GM12875 (cell line): ENCODE measurements around the gene CSH2.
"Not testable (repeated sequence)": the region's sequence is repeated elsewhere in the genome, so short reads cannot be mapped to it uniquely, and the experiment has no call there.

Experiments
- H3K4me3 ChIP-seq: one replicate; pipeline ENCODE4 v1.5.1; 2011; ENCODE audit warnings: low read depth, low read length, control low read depth
- CTCF ChIP-seq: IDR thresholded peaks from 2 replicates; pipeline ENCODE4 v1.5.1; 2011; ENCODE audit warnings: low read depth, mild to moderate bottlenecking, control low read depth, inconsistent platforms, low read length, moderate library complexity, borderline replicate concordance; ENCODE audit not compliant: insufficient read depth

CSH2 gene

DNA sequence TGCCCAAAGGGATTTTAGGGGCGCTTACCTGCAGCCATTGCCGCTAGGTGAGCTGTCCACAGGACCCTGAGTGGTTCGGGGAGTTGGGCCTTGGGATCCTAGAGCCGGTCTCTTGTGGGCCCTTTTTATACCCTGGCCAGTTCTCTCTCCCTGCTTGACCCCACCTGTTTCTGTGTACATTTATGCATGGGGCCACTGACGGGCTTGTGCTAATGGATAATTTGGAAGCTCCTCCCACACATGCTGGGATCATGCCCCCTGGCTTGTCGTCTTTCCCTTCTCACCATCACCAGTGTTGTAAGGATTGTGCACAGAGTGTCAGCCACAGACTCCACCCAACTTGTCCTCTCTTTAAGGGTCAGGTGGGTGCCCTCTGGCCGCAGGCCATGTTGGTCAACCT, at the start of gene CSH2:
CSH2 (minus strand) TSS at position 101 of the 400 bp plus-strand sequence; CDS start at position 38, 63 bp downstream.
- H3K4me3 ChIP-seq: not testable (repeated sequence)

- not testable (repeated sequence) for H3K4me3 ChIP-seq
Measured at GRCh38 chr17:63922402-63922801, 48.9 kb upstream of the CSH2 start.

GRCh38 chr17:63920779-63921178, 47.3 kb upstream of the CSH2 start:
- not testable (repeated sequence) for H3K4me3 ChIP-seq

- H3K4me3 ChIP-seq: not testable (repeated sequence)
Measured at GRCh38 chr17:63920050-63920449, 46.6 kb upstream of the CSH2 start.

DNA sequence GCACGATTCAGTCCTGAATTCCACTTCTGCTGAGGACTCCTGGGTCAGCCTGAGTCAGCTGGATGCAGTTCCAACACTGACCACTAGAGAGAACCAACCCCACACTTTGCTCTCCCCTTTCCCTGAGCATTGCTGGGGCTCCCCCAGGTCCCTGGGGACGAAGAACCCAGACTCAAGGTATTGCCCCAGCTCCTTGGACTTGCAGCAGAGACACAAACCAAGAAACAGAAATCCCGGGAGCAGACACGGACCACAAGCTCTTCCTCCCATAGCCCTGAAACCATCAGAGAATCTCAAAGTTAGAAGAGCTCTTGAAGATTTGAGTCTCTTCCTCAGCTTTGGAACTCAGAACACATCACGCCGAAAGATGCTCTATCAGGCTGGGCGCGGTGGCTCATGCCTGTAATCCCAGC, 45.8 kb upstream of the CSH2 start:
- no peak overlapping the region for H3K4me3 ChIP-seq

GRCh38 chr17:63918789-63919305, 45.4 kb upstream of the CSH2 start, which contains the start of gene GH1:
TSS of gene GH1 (minus strand) at chr17:63918839. CDS start at chr17:63918776, 63 bp downstream.
- H3K4me3 ChIP-seq: not testable (repeated sequence)

More for the DNA sequence above, 45.8 kb upstream of the CSH2 start:
- TF ChIP-seq CTCF: peak; percentile 93

- no peak for TF ChIP-seq CTCF
- H3K4me3 ChIP-seq: no peak overlapping the region
Measured at GRCh38 chr17:63918305-63918704, 44.8 kb upstream of the CSH2 start.

- TF ChIP-seq CTCF: no peak
- H3K4me3 ChIP-seq: no peak overlapping the region
Measured at GRCh38 chr17:63917646-63918045, 44.2 kb upstream of the CSH2 start.

DNA sequence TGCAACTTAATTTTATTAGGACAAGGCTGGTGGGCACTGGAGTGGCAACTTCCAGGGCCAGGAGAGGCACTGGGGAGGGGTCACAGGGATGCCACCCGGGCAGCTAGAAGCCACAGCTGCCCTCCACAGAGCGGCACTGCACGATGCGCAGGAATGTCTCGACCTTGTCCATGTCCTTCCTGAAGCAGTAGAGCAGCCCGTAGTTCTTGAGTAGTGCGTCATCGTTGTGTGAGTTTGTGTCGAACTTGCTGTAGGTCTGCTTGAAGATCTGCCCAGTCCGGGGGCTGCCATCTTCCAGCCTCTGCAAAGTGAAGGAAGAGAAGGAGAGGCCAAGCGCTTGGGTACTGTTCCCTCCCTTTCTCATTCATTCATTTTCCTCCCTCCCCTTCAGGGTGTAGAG, 43.7 kb upstream of the CSH2 start:
- not testable (repeated sequence) for H3K4me3 ChIP-seq

DNA sequence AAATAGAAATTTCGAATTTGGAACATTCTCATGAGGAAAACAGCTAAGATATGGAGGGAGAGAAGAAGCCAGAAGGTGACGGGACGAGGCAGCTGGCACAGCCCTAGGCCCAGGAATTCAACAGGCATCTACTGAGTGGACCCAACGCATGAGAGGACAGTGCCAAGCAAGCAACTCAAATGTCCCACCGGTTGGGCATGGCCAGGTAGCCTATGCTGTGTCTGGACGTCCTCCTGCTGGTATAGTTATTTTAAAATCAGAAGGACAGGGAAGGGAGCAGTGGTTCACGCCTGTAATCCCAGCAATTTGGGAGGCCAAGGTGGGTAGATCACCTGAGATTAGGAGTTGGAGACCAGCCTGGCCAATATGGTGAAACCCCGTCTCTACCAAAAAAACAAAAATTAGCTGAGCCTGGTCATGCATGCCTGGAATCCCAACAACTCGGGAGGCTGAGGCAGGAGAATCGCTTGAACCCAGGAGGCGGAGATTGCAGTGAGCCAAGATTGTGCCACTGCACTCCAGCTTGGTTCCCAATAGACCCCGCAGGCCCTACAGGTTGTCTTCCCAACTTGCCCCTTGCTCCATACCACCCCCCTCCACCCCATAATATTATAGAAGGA, 43.2 kb upstream of the CSH2 start:
- no peak for TF ChIP-seq CTCF
- no peak overlapping the region for H3K4me3 ChIP-seq

GRCh38 chr17:63915753-63916152, 42.3 kb upstream of the CSH2 start:
- H3K4me3 ChIP-seq: not testable (repeated sequence)
